Upper lobe of left lung (tissue), 4 donors: ENCODE measurements around the gene SLC6A1.

Experiments
- EP300 ChIP-seq, 4 donors: sonication (generic); formaldehyde crosslinking; IDR thresholded peaks; one replicate each; pipeline ENCODE4 v1.5.1; 2017; ENCODE audit warnings: antibody characterized with exemption in 4 of 4, control low read depth in 2 of 4
- POLR2A ChIP-seq, 4 donors: fragments of 450-650 bp; IDR thresholded peaks; one replicate each; pipeline ENCODE4 v1.5.1; 2016 to 2017; ENCODE audit warnings: antibody characterized with exemption in 4 of 4, mild to moderate bottlenecking in 2 of 4
- POLR2AphosphoS5 ChIP-seq, 2 donors: sonication (generic); formaldehyde crosslinking; IDR thresholded peaks; one replicate each; pipeline ENCODE4 v1.5.1; 2017; ENCODE audit warnings: antibody characterized with exemption in 2 of 2
- TF ChIP-seq, protein P1 (sequence below), 6 experiments: fragments of 450-650 bp in 4 of 6; fragments of 200-600 bp in 2 of 6; sonication (generic) in 2 of 6; IDR thresholded peaks; one replicate each; pipeline ENCODE4 v1.5.1; 2016 to 2019; ENCODE audit warnings: antibody characterized with exemption in 6 of 6

DNA sequence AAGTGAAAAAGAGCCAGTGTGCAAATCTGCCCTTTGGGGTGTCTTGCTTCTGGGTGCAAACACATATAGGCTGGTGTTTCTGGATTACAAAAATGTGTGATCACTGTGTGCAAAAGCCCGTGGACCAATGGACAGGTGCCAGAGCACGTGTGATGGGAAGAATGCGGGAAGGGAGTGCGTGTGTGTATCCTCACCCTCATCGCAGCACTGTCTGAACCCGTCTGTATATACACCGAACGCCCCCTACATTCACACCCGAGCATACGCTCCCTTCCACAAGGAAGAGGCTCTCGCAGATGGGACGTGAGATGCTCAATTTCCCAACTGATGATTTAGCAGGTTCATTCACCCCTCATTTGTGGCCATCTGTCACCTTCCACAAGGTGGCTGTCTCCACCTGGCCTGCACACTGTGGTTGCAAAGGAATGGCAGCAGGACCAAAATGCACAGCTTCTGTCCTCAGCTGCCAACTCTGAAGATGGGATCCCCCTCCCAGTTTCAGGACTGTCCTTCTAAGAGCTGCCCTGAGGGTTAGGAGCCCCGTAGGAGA, 19.4 kb upstream of the SLC6A1 start:
- TF ChIP-seq, protein P1, sequence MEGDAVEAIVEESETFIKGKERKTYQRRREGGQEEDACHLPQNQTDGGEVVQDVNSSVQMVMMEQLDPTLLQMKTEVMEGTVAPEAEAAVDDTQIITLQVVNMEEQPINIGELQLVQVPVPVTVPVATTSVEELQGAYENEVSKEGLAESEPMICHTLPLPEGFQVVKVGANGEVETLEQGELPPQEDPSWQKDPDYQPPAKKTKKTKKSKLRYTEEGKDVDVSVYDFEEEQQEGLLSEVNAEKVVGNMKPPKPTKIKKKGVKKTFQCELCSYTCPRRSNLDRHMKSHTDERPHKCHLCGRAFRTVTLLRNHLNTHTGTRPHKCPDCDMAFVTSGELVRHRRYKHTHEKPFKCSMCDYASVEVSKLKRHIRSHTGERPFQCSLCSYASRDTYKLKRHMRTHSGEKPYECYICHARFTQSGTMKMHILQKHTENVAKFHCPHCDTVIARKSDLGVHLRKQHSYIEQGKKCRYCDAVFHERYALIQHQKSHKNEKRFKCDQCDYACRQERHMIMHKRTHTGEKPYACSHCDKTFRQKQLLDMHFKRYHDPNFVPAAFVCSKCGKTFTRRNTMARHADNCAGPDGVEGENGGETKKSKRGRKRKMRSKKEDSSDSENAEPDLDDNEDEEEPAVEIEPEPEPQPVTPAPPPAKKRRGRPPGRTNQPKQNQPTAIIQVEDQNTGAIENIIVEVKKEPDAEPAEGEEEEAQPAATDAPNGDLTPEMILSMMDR (IDR thresholded peaks at IDR 0.05) = no peak
- TF ChIP-seq POLR2AphosphoS5 (IDR thresholded peaks at IDR 0.05) (no peak), POLR2A (IDR thresholded peaks at IDR 0.05) (no peak), EP300 (IDR thresholded peaks at IDR 0.05) (no peak)
